Tibial nerve (tissue), 4 donors: Measurements from ENCODE around the gene CUL9.

Experiments used
- EP300 ChIP-seq, 2 donors: sonication (generic); formaldehyde crosslinking; IDR thresholded peaks; one replicate each; pipeline ENCODE4 v1.6.1; 2017; ENCODE audit warnings: antibody characterized with exemption in 2 of 2, mild to moderate bottlenecking in 1 of 2
- TF ChIP-seq, protein P1 (sequence below), 5 experiments: fragments of 200-600 bp in 3 of 5; fragments of 450-650 bp in 2 of 5; sonication (generic) in 3 of 5; IDR thresholded peaks; one replicate each; pipeline ENCODE4 v1.5.1; 2016 to 2019; ENCODE audit warnings: antibody characterized with exemption in 5 of 5, mild to moderate bottlenecking in 3 of 5, moderate library complexity in 2 of 5

DNA sequence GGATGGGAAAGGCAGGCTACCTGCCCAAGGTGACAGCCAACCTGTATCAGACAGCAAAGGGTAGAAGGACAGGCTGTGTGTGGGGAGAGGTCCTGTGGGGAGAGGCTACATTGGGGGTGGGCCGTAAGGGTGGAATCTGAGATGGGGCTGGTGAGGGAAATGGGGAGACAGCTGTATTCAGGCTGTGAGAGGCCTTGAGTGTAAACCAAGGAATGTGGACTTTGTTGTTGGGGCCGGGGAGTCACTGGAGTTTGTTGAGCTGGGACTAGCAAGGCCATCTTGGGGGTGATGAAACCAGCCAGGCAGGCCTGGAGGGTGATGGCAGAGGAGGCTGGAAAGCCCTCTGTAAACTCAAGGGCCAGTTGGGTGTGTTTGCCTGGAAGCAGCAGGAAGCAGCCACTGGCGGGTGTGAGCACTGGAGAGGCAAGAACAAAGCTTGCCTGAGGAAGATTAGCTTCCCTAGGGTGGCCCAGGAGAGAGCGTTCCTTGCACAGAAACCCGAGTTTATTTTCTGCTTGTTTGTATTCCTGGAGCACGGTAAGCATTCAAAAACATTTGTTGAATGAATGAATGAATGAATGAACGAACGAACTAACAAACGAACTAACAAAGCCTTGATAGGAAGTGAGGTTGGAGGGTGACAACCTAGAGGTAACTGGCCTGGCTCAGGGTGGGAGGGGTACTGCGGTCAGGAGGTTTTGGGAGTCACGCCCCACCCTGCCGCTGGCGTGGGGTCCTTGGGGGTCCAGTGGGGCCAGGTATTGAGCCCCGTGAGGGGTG is 80.2 kb downstream of the CUL9 start:
- TF ChIP-seq, protein P1, sequence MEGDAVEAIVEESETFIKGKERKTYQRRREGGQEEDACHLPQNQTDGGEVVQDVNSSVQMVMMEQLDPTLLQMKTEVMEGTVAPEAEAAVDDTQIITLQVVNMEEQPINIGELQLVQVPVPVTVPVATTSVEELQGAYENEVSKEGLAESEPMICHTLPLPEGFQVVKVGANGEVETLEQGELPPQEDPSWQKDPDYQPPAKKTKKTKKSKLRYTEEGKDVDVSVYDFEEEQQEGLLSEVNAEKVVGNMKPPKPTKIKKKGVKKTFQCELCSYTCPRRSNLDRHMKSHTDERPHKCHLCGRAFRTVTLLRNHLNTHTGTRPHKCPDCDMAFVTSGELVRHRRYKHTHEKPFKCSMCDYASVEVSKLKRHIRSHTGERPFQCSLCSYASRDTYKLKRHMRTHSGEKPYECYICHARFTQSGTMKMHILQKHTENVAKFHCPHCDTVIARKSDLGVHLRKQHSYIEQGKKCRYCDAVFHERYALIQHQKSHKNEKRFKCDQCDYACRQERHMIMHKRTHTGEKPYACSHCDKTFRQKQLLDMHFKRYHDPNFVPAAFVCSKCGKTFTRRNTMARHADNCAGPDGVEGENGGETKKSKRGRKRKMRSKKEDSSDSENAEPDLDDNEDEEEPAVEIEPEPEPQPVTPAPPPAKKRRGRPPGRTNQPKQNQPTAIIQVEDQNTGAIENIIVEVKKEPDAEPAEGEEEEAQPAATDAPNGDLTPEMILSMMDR (IDR thresholded peaks at IDR 0.05) = no peak
- TF ChIP-seq EP300 (IDR thresholded peaks at IDR 0.05) = no peak
